Fibroblast of gingiva (primary cell): ENCODE data around the gene NCKAP1.

Source experiments
- DNase-seq: peaks from one replicate; pipeline ENCODE4 v3.0.0-alpha.2; 2011; ENCODE audit warnings: low read depth

The NCKAP1 gene

DNA sequence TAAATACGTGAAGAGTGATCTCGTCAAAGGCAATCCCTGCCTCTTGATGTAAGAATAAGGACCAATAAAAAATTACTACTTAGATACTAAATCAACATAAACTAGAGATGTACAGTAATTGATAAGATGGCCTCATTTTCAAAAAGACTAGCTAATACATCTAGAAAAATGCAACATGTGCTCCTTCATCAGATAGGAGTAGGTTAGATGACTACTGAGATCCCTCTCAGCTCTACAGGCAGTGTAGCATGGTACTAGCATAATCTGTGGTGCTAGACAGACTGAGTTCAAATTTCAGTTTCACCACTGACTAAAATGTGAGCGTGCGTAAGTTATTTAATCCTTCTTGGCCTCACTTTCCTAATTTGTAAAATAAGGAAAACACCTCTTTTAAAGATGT, 89.2 kb downstream of the NCKAP1 start:
- DNase-seq, result no peak

DNA sequence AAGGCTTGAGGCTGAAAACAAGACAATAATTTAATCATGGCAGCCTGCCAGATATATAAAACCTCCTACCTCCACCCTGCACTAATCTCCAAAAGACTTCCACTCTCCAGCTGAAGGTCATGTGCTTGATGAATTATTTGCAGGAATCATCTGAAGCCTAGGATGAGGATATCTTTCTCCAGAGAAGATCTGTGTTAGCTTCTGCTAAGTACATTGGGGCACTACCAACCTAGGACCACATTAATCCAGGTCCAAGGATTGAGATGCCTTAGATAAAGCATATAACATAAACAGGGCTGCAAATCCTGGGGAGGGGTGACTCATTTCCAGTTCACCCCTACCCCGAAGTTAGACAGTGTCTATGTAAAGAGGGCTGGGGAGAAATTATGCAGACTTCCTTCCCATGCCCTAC, 91.3 kb downstream of the NCKAP1 start:
- DNase-seq, result no peak

DNA sequence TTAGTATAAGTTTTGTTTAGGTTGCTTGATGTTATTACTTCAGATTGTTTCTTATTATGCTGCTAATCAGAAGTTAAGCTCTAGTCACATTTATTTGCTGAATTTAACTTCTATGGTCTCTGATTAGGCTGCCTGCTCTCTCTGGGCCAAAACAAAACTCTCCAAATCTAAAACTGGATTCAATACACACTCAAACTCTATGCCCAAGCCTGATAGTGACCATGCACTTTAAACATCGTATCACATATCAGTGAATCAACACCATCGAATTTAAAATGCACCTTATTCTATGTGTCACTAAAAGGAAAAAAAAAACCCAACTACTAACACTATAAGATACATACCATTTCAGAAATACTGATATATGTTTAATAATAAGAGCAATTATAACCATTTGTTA, 94.9 kb downstream of the NCKAP1 start:
- DNase-seq, result no peak

DNA sequence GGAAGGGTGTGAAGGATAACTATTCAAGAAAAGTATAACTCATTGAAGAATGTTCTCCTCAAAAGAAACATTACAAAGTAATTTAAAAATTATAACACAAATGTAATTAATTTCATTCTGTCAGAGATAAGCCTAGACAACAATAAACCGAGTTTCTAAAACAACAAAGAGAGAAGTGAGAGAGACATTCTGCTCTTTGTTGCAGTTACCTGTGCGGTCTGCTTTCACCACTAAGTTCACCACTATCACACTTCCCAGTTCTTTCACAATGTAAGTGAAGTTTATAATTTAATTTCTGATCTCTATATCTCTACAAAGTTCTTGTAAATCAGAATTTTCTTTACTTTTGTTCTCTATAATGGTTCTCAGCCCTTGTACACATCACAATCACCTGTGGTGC, 95.5 kb downstream of the NCKAP1 start:
- no peak for DNase-seq

DNA sequence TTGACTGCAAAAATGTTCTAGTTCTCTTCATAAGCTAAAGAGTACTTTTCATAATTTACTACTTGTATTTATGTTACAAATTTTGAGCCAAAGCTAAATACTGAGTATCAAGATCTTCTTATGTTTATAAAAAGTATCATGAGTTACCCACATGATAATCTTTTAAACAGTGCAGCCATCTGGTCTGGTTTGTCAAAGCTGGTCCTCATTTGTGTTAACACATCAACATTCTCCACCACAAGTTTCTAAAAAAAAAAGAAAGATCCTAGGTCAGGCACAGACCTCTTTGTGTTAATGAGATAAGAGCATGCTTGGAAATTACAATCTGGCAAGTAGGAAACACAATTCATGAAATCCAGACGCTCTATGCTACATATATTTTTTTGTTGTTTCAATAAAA, 96.3 kb downstream of the NCKAP1 start:
- DNase-seq, result peak; percentile 56

DNA sequence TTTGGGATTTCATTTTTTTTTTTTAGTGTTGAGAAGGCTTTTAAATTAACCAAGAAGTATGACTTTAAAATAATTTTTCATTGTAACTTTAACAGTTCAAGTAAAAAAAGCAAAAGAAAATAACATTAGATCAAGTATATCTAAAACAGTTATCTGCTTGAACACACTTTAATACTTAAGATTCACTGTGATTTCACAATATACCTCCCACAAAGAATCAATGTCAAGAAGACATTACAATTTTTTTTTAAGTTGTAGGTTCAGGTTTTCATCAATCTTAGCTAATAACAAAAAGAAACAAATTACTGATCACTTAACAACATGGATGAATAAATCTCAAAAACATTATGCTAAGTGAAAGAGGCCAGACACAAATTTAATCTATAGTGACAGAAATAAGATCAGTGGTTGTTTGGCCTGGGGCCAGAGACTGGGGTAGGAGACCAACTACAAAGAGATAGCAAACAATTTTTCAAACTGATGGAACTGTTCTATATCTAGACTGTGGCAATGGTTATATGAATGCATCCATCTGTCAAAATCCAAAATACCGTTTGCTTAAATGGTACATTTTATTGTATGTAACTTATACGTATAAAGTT, 97.0 kb downstream of the NCKAP1 start:
- no peak for DNase-seq

DNA sequence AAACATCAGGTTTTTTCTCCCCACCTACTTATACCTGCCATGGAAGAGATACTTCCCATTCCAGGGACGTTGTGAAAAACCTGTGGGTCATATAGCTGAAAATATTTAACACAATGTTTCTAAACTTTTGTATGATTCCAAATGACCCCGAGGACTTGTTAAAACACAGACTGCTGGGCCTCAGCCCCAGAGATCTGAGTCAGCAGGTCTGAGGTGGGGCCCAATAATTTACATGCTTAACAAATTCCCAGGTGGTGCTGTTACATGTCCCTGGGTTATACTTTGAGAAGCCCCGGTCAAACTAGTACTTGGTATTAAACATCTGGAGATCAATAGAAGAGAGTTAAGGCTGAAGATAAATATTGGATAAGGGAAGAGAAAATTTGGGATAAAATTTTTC, 100.4 kb downstream of the NCKAP1 start:
- no peak for DNase-seq

DNA sequence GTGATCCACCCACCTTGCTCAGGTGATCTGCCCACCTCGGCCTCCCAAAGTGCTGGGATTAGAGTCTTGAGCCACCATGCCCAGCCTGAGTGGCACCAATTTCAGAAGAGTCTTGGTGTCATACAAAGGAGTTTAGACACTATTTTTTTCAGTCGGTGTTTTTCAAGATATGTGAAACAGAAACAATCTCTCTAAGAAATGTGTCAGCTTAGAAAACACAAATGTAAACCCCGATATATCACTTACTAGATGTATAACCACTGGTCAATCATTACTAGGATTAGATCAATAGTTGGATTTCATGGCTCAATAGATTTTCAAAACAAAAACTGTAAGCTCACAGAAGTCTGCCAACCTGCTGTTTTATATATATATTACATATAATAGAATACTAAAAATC, 104.6 kb downstream of the NCKAP1 start:
- no peak for DNase-seq

DNA sequence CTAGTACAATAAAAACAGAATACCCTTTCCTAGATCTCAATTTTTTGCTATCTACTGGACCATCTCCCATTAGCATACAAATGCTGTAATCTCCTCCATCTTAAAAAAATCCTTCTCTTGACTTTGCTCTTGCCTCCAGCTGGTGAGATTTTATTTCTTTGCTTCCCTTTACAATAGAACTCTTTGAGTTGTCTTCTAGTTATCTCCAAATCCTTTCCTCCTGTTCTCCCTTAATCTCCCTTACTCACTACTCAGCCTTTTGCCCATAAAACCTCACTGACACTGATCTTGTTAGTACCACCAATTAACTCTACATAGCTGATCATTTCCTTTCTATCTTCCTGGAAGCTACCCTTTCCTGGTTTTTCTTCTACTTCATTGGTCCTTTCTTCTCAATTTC, 108.3 kb downstream of the NCKAP1 start:
- no peak for DNase-seq

DNA sequence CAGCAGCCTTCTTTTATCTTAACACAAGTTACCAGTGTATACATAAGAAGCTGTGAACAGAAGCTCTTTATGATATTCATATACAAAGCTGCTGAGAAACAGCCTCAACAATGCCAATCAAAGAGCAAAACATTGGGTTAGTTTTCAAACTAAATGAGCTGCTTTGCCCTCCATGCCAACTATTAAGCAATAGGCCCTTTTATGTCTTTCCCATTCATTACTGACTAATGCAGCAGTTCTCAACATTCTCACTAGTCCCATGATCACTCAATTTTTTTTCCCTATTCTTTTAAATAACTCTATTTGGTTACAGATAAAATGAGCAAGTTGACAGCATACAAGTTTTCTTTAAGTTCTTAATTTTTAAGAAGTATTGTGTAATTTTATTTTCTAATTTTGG, 114.0 kb downstream of the NCKAP1 start:
- DNase-seq, result peak; percentile 56

DNA sequence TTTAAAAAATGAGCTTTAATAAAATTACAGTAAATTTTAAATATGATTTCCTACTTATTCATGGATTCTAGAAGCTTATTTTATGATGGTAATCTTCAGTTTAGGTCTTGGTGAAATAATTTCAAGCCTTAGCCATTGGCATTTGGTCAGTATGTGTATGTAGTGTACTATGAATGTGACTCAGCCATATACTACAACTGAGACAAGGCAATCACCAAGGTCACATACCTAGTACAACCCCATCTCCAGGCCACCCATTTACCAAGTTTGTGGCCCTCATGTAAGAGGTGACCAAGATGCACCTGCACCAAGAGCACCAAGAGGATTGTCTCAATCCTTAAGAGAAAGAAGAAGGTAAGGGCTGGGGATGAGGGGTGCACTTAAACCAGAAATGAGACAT, 117.0 kb downstream of the NCKAP1 start:
- no peak for DNase-seq

DNA sequence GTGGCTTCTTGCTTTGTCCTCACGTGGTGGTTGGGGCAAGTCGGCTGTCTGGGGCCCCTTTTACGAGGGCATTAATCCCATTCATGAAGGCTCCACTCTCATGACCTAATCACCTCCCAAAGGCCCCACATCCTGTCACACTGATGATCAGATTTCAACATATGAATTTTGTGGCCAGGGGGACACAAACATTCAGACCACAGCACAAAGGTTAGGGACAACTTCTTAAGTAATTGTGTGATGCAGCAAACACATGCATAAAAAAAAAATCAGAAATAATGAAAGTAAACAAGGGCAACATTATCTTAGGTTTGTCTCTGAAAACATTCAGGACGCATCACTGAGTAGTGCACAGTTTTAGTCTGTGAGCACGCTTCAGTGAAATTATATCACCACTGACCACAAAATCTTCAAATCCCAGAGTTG, 117.6 kb downstream of the NCKAP1 start:
- peak; percentile 52 for DNase-seq

DNA sequence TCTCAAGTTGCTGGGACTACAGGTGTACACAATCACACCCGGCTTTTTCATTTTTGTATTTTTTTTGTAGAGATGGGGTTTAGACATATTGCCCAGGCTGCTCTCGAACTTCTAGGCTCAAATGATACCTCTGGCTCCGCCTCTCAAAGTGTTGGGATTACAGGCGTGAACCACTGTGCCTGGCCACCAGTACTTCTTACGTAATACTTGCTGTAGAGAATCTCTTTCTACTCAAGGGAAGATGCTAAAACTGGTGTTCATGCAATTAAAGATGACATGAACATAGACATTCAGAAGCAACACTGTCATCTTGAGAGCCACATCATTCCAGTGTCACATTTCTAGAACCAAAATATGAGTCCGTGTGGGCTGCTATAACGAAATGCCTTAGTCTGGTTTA, 118.2 kb downstream of the NCKAP1 start:
- no peak for DNase-seq

DNA sequence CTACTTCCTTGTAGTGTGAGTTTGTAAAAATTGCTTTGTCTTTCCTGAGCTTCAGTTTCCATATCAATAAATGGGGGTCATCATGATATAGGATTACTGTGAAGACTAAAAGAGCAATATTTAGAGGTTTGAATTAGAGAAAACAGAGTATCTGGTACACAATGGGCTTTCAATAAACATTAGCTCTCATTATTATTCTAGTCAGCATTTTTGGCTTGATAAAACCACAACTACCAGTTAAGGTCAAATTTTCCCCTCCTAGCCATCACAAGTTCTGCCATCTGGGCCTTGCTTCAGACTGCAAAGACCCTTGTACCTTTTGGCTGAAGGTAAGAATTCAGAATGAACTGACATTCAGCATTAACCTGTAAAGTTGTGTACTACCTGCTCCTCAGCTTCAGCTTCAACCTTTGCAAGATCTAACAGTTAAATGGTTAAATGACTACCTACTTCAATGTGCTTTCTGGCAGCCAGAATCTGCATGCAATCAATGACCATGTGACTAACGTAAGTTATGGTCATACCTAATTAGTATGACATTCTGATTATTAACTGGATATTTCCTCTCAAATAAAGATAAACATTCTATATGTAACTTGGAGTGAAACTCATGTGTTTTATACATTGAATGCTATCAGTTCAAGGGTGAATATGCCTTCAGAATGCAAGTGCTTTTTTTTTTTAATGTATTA, 119.2 kb downstream of the NCKAP1 start:
- DNase-seq, result no peak

DNA sequence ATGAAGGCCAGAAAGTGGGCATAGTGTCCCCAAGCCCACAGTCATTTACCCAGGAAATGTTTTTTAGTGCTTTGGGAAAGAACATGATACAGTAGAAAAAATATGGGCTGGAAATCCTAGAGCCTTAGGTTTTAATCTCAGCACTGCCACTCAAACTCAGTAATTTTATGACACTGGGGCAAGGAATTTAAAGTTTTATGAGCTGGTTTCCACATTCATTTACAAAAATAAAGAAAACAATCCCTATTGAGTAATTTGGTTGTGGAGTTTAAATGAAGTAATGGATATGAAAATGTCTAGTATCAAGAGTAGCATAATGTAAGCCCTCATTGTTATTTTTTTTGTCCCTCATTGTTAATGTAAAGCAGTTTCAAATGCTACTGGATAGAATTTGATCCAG, 120.3 kb downstream of the NCKAP1 start:
- DNase-seq, result no peak

DNA sequence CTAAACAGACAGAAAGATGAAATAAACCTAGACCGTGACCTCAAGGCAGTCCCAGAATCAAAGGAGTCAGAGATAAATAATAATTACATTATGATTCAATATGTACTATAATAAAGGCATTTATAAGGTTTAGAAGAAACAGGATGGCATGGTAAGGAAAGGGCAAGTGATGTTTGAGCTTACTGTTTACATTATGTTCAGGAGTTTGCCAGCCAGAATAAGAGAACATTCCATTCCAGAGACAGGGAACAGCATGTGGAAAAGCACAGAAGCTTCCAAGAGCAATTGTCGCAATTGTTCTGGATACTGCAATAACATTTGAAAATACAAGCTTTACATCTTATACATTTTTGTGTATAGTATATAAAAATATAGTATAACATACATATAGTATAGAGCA, 121.8 kb downstream of the NCKAP1 start:
- no peak for DNase-seq

DNA sequence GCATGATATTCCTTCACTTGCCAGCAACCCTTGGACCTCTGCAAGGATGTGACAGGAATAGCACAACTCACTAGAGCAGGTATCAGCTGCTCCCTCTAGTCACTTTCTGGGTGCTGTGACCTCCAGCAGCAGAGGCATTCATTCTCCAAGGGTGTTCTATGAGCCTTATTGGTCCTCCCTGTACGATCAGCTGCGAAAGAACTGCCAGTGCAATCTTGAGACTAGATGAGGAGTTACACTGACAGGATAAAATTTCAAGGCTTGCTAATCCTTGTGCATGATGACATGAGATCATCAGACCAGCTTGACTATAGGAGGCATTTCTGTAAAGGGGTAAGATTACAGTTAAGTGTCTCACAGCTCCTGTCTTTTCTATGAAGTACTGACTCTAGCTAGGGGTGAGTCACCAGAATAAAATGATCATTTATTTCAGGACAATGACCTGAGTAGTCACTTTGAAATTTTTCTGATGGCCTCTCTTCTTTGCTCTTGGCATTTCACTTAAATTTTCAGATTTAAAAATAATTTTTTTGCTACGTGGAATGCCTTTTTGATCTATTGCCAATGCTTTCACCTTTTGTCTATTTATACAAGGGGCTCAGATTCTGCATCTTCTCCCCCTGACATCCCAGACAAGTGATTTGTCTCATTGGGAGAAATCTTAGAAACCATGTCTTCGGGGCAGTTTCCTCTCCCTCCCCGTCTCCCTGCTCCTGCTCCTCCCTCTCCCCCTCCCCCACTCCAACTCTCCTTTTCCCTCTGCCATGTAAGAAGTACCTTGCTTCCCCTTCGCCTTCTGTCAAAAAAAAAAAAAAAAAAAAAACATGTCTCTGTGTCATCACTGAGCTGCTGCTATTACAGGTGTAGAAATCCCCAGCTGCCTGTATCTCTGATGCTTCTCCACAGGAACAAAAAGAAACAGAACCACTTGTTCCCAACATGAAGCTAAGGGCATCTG, 122.6 kb downstream of the NCKAP1 start:
- DNase-seq, result peak; percentile 85

DNA sequence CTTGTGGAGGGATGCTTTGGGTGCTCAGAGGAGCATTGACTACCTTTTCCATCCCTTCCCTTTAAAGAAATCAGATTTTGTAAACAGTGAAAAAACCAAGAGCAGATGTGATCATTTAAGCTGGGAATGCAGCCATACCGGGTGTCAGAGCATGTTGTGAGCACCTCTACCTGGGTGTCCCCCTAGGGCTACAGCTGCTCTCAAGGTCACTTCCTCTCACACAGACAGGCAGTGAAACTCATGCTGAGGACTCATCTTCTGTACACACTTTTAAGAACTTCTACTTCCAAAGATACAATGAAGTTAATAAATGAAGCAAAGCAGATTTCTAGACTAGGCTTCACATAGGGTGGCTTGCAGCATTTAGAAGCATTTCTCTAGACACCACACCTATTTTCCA, 123.4 kb downstream of the NCKAP1 start:
- no peak for DNase-seq

DNA sequence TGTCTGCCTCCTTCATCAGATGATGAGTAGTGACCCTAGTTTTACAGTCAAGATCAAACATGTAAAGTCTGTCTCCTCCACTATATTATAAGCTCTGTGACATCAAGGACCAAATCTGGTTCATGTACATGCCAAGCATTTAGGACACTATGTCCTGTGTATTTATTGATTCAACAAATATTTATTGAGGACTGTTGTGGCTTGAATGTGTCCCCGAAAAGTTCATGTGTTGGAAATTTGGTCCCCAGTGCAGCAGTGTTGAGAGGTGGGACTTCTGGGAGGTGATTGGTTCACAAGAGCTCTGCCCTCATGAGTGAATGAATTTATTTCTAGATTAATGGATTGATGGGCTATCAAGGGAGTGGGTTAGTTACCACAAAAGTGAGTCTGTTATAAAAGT, 125.2 kb downstream of the NCKAP1 start:
- DNase-seq, result no peak

DNA sequence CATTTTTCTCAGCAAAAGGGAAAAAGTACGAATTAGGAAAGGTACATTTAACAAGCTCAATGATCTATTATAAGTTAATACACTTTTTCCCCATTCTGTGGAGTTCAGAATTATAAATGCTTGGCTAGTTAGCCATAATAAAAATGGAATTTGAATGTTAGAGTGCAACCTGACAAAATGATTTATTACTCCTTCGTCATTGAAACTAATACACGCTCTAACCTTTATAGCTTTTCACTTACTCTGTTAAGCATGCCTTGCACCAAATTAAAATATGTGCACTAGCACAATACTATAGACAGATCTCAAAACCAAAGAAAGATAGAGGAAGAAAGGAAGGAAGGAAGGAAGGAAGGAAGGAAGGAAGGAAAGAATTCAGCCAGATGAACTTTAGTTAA, 125.7 kb downstream of the NCKAP1 start:
- no peak for DNase-seq

DNA sequence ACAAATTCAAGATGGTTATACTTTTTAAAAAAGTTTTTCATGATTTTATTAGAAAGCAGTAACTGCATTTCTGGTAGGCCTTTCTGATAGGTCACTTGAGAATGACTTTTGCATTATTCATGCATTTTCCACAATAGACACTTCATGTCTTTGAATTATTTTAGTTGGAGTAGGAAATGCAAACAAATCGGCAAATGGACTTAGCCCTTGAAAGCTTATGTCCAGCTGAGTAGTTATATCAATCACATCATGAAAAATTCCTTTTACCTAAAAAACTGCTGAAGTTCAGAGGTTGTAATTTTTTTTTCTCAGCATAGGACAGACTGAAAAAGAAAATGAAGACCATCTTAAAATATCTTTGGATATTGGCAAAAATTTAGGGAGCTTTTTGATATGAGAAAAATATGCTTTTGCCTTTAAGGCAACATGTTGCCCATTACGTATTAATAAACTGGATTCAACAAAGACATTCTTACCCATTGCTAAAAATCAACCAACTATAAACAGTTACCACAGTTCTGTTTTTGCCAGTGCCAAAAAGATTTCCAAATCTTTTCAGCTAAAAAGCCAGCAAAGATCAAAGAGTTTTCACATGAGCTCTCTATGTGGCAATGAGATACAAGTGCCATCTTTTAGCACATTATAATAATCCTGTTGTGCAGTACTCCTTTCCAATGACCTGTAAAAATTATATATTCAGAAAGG, 126.3 kb downstream of the NCKAP1 start:
- DNase-seq, result peak; percentile 42

DNA sequence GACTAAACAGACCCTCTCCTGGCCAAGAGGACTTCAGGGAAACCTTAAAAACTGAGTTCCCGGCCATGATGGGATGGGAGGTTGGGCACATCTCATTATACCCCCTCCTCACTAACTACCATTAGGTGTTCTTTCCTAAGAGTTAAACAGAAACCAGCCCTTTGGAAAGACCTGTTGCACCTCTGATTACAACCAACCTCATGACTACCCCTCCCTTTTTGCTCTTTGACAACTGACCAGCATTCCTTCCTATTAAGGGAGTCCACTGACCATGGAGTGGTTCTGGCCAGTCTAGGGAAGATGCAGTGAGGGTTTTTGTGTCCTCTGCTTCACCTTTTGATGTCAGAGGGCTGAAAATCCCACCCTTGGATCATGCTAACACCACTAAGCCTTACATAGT, 127.3 kb downstream of the NCKAP1 start:
- DNase-seq, result no peak
